ENCODE measurements around the gene ZC2HC1C. TPM values are rescaled to one million over a fixed set of nuclear protein-coding genes. Genes with fewer than 3 reads are reported as not detected.

Gene ZC2HC1C
- total RNA-seq, 1 experiment from 2014 or later, result 1.3 TPM

DNA sequence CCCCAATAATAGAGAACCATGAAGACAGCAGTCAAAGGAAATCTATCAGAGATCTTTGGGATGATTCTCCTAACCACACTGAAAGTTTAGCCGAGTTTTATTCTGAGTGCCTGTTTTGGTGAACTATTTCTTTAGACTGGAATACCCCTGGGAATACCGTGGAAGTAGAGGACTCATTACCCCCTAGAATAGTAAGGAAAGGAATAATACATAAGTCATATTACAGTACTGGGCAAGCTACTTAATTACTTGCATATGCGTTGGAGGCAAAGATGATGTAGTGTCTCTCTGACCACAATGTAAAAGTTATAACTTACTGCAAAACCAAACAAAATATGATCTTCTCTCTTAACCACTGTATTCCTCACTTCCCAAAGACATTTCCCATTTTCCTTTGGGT is 25.5 kb downstream of the ZC2HC1C start:
- POLR2A ChIA-PET, result no interaction called here
- TF ChIP-seq, protein P1, sequence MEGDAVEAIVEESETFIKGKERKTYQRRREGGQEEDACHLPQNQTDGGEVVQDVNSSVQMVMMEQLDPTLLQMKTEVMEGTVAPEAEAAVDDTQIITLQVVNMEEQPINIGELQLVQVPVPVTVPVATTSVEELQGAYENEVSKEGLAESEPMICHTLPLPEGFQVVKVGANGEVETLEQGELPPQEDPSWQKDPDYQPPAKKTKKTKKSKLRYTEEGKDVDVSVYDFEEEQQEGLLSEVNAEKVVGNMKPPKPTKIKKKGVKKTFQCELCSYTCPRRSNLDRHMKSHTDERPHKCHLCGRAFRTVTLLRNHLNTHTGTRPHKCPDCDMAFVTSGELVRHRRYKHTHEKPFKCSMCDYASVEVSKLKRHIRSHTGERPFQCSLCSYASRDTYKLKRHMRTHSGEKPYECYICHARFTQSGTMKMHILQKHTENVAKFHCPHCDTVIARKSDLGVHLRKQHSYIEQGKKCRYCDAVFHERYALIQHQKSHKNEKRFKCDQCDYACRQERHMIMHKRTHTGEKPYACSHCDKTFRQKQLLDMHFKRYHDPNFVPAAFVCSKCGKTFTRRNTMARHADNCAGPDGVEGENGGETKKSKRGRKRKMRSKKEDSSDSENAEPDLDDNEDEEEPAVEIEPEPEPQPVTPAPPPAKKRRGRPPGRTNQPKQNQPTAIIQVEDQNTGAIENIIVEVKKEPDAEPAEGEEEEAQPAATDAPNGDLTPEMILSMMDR (IDR thresholded peaks at IDR 0.05; ENCODE audit: unreplicated experiment), result no peak
- Mint-ChIP-seq H3K36me3 (ENCODE audit: insufficient read depth, unreplicated experiment) (peaks cover 98% of the 10 kb centered on the region), H3K27me3 (ENCODE audit: insufficient read depth, unreplicated experiment) (no peaks in the 10 kb centered on the region), H3K4me1 (ENCODE audit: insufficient read depth, unreplicated experiment) (no peaks in the 10 kb centered on the region), H3K9me3 (ENCODE audit: unreplicated experiment) (no peaks in the 10 kb centered on the region), H3K27ac (ENCODE audit: low read depth, unreplicated experiment) (no peak overlapping the region), H3K4me3 (ENCODE audit: unreplicated experiment) (no peak overlapping the region)
- no peak for DNase-seq (ENCODE audit: unreplicated experiment)
- intact Hi-C loops (cut with micrococcal nuclease), result no loop called here
- no TSS peak for BruUV-seq (replicated peaks)
- CTCF ChIA-PET, result interaction anchor here (1.0 to 7.7 kb wide), 2 partner anchors 7 to 189 kb away, joined by 3 to 49 read pairs; no protein-coding TSS in a partner anchor

DNA sequence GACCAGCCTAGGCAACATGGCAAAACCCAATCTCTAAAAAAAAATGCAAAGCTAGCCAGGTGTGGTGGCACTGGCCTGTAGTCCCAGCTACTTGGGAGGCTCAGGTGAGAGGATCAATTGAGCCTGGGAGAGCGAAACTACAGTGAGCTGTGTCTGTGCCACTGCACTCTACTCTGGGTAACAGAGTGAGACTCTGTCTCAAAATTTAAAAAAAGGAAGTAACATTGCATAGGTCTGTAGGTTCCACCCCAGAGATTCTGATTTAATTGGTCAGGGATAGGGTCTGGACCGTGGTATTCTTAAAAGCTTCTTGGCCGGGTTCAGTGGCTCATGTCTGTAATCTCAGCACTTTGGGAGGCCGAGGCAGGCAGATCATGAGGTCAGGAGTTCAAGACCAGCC is 26.2 kb downstream of the ZC2HC1C start:
- POLR2A ChIA-PET, result no interaction called here
- intact Hi-C loops (cut with micrococcal nuclease), result no loop called here
- no peaks in the 10 kb centered on the region for H3K27me3 Mint-ChIP-seq (ENCODE audit: insufficient read depth, unreplicated experiment)
- H3K36me3 Mint-ChIP-seq (ENCODE audit: insufficient read depth, unreplicated experiment), result peaks cover 97% of the 10 kb centered on the region
- H3K27ac Mint-ChIP-seq (ENCODE audit: low read depth, unreplicated experiment), result no peak overlapping the region
- no peaks in the 10 kb centered on the region for H3K9me3 Mint-ChIP-seq (ENCODE audit: unreplicated experiment)
- DNase-seq (ENCODE audit: unreplicated experiment), result no peak
- CTCF ChIA-PET, result interaction anchor here (0.8 to 7.7 kb wide), 3 partner anchors 8 to 190 kb away, joined by 3 to 49 read pairs (median 5); no protein-coding TSS in a partner anchor
- H3K4me3 Mint-ChIP-seq (ENCODE audit: unreplicated experiment), result no peak overlapping the region
- TF ChIP-seq, protein P1 (IDR thresholded peaks at IDR 0.05; ENCODE audit: unreplicated experiment), result no peak
- H3K4me1 Mint-ChIP-seq (ENCODE audit: insufficient read depth, unreplicated experiment), result no peaks in the 10 kb centered on the region
- no TSS peak for BruUV-seq (replicated peaks)

DNA sequence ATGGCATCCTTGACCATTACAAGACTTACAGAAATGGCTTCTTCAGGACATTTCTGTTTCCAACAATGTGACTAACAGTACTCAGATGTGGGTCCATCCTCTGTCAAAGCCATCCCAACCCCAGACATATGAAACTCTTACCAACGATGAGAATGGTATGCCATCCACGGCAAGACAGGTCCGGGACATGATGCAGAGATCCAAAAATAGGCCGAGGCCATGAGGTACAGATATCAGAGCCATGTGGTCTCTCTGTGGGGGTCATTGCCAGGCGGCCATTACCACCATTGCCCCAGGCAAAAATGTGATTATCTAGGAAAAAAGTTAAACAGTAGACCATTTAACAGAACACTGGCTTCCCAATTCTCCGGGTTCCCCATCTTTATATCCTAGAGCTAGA is 27.5 kb downstream of the ZC2HC1C start:
- intact Hi-C loops (cut with micrococcal nuclease), result no loop called here
- POLR2A ChIA-PET, result no interaction called here
- TF ChIP-seq, protein P1 (IDR thresholded peaks at IDR 0.05; ENCODE audit: unreplicated experiment), result no peak
- H3K4me1 Mint-ChIP-seq (ENCODE audit: insufficient read depth, unreplicated experiment), result no peaks in the 10 kb centered on the region
- H3K27ac Mint-ChIP-seq (ENCODE audit: low read depth, unreplicated experiment), result no peak overlapping the region
- H3K27me3 Mint-ChIP-seq (ENCODE audit: insufficient read depth, unreplicated experiment), result no peaks in the 10 kb centered on the region
- peaks cover 97% of the 10 kb centered on the region for H3K36me3 Mint-ChIP-seq (ENCODE audit: insufficient read depth, unreplicated experiment)
- CTCF ChIA-PET, result interaction anchor here (7.7 kb wide), 1 partner anchor 9 kb away, joined by 49 read pairs; no protein-coding TSS in a partner anchor
- no peaks in the 10 kb centered on the region for H3K9me3 Mint-ChIP-seq (ENCODE audit: unreplicated experiment)
- no peak for DNase-seq (ENCODE audit: unreplicated experiment)
- no peak overlapping the region for H3K4me3 Mint-ChIP-seq (ENCODE audit: unreplicated experiment)
- BruUV-seq (replicated peaks), result no TSS peak

DNA sequence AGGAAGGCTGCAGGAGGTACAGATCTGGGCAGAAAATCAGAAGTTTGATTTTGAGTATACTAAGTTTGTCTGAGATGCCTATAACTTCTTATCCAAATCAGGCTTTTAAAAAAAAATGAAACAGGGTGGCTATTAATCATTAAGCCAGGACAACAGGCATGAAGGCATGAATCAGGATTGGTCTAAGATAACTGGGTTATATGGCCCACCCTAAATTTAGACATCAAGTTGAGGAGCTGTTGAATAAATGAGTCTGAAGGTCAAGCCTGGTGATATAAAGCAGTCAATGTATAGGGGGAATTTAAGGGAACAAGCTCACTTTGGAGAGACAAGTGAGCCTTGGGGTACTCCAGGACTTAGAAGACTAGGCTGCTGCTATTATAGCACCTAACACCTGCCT is 28.8 kb downstream of the ZC2HC1C start:
- BruUV-seq (replicated peaks), result no TSS peak
- H3K4me3 Mint-ChIP-seq (ENCODE audit: unreplicated experiment), result no peak overlapping the region
- ChIA-PET POLR2A (interaction anchor here (0.9 kb wide), 1 partner anchor 22 kb away, joined by 4 read pairs; no protein-coding TSS in a partner anchor), CTCF (interaction anchor here (0.6 to 7.7 kb wide), 4 partner anchors 10 to 168 kb away, joined by 3 to 49 read pairs (median 4); no protein-coding TSS in a partner anchor)
- no peaks in the 10 kb centered on the region for H3K27me3 Mint-ChIP-seq (ENCODE audit: insufficient read depth, unreplicated experiment)
- TF ChIP-seq, protein P1 (IDR thresholded peaks at IDR 0.05; ENCODE audit: unreplicated experiment), result no peak
- peak overlapping the region; percentile 14 for H3K27ac Mint-ChIP-seq (ENCODE audit: low read depth, unreplicated experiment)
- DNase-seq (ENCODE audit: unreplicated experiment), result no peak
- H3K9me3 Mint-ChIP-seq (ENCODE audit: unreplicated experiment), result no peaks in the 10 kb centered on the region
- intact Hi-C loops (cut with micrococcal nuclease), result no loop called here
- peaks cover 97% of the 10 kb centered on the region for H3K36me3 Mint-ChIP-seq (ENCODE audit: insufficient read depth, unreplicated experiment)
- no peaks in the 10 kb centered on the region for H3K4me1 Mint-ChIP-seq (ENCODE audit: insufficient read depth, unreplicated experiment)

Data from MCF 10A (cell line).